Measurements from ENCODE around the gene USP47.

DNA sequence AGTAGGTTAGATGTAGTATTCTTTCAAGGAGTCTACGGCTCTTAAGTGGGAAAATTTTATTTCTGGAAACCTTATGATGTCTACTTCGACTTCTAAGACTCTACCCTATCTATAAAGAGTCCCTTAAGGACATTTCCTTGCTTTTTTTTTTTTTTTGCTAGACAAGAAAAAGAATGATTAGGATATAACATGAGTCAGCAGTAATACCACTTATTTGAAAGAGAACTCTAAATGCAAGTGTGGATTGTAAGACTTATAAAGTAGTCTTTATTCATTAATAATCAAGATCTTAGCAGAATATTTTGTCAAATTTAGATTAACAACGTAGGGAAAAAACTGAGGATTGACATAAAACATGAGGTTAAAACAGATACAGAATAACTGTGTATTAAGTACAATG, 95.7 kb downstream of the USP47 start:
- TF ChIP-seq, protein P1, sequence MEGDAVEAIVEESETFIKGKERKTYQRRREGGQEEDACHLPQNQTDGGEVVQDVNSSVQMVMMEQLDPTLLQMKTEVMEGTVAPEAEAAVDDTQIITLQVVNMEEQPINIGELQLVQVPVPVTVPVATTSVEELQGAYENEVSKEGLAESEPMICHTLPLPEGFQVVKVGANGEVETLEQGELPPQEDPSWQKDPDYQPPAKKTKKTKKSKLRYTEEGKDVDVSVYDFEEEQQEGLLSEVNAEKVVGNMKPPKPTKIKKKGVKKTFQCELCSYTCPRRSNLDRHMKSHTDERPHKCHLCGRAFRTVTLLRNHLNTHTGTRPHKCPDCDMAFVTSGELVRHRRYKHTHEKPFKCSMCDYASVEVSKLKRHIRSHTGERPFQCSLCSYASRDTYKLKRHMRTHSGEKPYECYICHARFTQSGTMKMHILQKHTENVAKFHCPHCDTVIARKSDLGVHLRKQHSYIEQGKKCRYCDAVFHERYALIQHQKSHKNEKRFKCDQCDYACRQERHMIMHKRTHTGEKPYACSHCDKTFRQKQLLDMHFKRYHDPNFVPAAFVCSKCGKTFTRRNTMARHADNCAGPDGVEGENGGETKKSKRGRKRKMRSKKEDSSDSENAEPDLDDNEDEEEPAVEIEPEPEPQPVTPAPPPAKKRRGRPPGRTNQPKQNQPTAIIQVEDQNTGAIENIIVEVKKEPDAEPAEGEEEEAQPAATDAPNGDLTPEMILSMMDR (IDR thresholded peaks at IDR 0.05; ENCODE audit: borderline replicate concordance, extremely low read depth, low read length, poor library complexity, severe bottlenecking) = no peak
- no peak for TF ChIP-seq EZH2 (IDR thresholded peaks at IDR 0.05; ENCODE audit: borderline replicate concordance, low read depth, low read length, severe bottlenecking)
